ENCODE results near the gene MTF2.
"Not testable (repeated sequence)": the region's sequence is repeated elsewhere in the genome, so short reads cannot be mapped to it uniquely, and the experiment has no call there.

GRCh38 chr1:93165895-93166294 lies 86.8 kb downstream of the MTF2 start:
- TF ChIP-seq CTCF (IDR thresholded peaks at IDR 0.05); POLR2AphosphoS5 (IDR thresholded peaks at IDR 0.05); POLR2A (IDR thresholded peaks at IDR 0.05; ENCODE audit: low read depth); EP300 (IDR thresholded peaks at IDR 0.05): not testable (repeated sequence)
